ENCODE measurements around the gene NCF2.

DNA sequence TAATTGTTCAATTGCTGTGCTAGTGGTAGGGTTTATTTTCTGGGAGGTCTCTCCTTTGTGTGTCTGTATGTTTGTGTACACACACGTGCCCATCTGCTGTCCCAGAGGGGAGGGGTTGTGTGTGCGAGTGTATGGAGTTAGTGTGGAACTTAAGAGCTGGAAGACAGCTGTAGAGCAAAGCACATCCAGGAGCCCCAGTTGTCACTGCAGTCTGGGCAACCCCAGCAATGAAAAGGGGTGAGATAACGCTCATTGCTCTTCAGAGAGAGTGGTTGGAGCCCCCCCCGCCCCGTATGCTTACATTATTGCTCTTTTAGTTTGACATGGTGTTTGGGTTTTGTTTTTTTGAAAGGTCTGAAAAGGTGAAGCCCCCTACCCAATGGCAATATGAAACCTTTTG lies 36.9 kb downstream of the NCF2 start:
- TF ChIP-seq, protein P1, sequence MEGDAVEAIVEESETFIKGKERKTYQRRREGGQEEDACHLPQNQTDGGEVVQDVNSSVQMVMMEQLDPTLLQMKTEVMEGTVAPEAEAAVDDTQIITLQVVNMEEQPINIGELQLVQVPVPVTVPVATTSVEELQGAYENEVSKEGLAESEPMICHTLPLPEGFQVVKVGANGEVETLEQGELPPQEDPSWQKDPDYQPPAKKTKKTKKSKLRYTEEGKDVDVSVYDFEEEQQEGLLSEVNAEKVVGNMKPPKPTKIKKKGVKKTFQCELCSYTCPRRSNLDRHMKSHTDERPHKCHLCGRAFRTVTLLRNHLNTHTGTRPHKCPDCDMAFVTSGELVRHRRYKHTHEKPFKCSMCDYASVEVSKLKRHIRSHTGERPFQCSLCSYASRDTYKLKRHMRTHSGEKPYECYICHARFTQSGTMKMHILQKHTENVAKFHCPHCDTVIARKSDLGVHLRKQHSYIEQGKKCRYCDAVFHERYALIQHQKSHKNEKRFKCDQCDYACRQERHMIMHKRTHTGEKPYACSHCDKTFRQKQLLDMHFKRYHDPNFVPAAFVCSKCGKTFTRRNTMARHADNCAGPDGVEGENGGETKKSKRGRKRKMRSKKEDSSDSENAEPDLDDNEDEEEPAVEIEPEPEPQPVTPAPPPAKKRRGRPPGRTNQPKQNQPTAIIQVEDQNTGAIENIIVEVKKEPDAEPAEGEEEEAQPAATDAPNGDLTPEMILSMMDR (conservative IDR thresholded peaks at IDR 0.05): no peak
- no peak for TF ChIP-seq EZH2 (IDR thresholded peaks at IDR 0.05; ENCODE audit: low read depth)
